H1 (cell line): ENCODE measurements around the gene NAP1L5. TPM values are rescaled to one million over a fixed set of nuclear protein-coding genes. Genes with fewer than 3 reads are reported as not detected.

ENCODE experiments used
- CTCF ChIA-PET: fragments of 300-600 bp; sonication (Branson Sonifier 250); formaldehyde crosslinking; loops from one replicate; lab custom pipeline; 2021; ENCODE audit not compliant: partially characterized antibody; lab: Charles Lee
- POLR2A ChIA-PET: fragments of 300-600 bp; sonication (Branson Sonifier 250); formaldehyde crosslinking; loops from one replicate; lab custom pipeline; 2021; ENCODE audit warnings: inconsistent platforms; ENCODE audit not compliant: partially characterized antibody; lab: Charles Lee
- DNase-seq, 2 experiments: peaks; one replicate each; pipeline versions ENCODE4 v3.0.0 to v3.0.0-alpha.2; 2010 to 2022; ENCODE audit warnings: low spot score in 2 of 2, low read depth in 1 of 2, mixed read lengths in 1 of 2
- FAIRE-seq: peaks from 2 replicates; lab custom pipeline; 2011; peaks lifted over from hg19 to GRCh38; lab: Jason Lieb, UNC
- H2AFZ ChIP-seq: 2 replicates; pipeline ENCODE4 v1.8.1; 2012; ENCODE audit warnings: low read length, inconsistent platforms
- H2AK5ac ChIP-seq: 2 replicates; pipeline ENCODE4 v1.6.1; 2013; ENCODE audit warnings: low read depth, low read length
- H2BK120ac ChIP-seq: replicated peaks from 2 replicates; pipeline ENCODE3; 2013; ENCODE audit warnings: low read depth, low read length, inconsistent platforms
- H2BK12ac ChIP-seq: 2 replicates; pipeline ENCODE4 v1.6.1; 2013; ENCODE audit warnings: low read depth, low read length
- H2BK15ac ChIP-seq: 2 replicates; pipeline ENCODE4 v1.6.1; 2013; ENCODE audit warnings: low read length
- H2BK20ac ChIP-seq: 2 replicates; pipeline ENCODE4 v1.6.1; 2013; ENCODE audit warnings: low read length
- H2BK5ac ChIP-seq: 2 replicates; pipeline ENCODE4 v1.6.1; 2013; ENCODE audit warnings: low read depth, low read length
- H3K14ac ChIP-seq: 2 replicates; pipeline ENCODE4 v1.6.1; 2013; ENCODE audit warnings: inconsistent platforms; ENCODE audit not compliant: insufficient read length
- H3K18ac ChIP-seq: 2 replicates; pipeline ENCODE4 v1.6.1; 2013; ENCODE audit warnings: low read length; ENCODE audit errors: extremely low read depth
- H3K23ac ChIP-seq: 2 replicates; pipeline ENCODE4 v1.6.1; 2013; ENCODE audit warnings: inconsistent platforms; ENCODE audit not compliant: insufficient read length
- H3K23me2 ChIP-seq: 2 replicates; pipeline ENCODE4 v1.6.1; 2013; ENCODE audit warnings: low read depth, low read length
- H3K27ac ChIP-seq: 2 replicates; pipeline ENCODE4 v1.6.1; 2011; ENCODE audit warnings: low read depth, low read length, inconsistent platforms
- H3K27me3 ChIP-seq, 4 experiments: replicated peaks in 1 of 4; 1 replicate in 1 of 4; 2 replicates in 3 of 4; pipeline versions ENCODE4 v1.6.1 to v1.8.1; 2011 to 2013; ENCODE audit warnings: low read length in 3 of 4, mild to moderate bottlenecking in 3 of 4, inconsistent platforms in 2 of 4, mixed read lengths in 2 of 4, moderate library complexity in 1 of 4; ENCODE audit not compliant: control insufficient read depth in 3 of 4, insufficient read depth in 3 of 4; ENCODE audit errors: extremely low read depth in 1 of 4
- H3K36me3 ChIP-seq, 4 experiments: 2 replicates each; pipeline versions ENCODE4 v1.6.1 to v1.8.1; 2011 to 2013; ENCODE audit warnings: mild to moderate bottlenecking in 4 of 4, low read length in 3 of 4, moderate library complexity in 2 of 4, control low read depth in 1 of 4, inconsistent platforms in 1 of 4; ENCODE audit not compliant: insufficient read depth in 4 of 4, control insufficient read depth in 2 of 4
- H3K4ac ChIP-seq: replicated peaks from 2 replicates; pipeline ENCODE3; 2013; ENCODE audit warnings: low read length, low read depth, mixed read lengths, inconsistent platforms; ENCODE audit not compliant: insufficient read length
- H3K4me1 ChIP-seq, 4 experiments: replicated peaks in 1 of 4; 1 replicate in 1 of 4; 2 replicates in 3 of 4; pipeline versions ENCODE4 v1.6.1 to v1.8.1; 2011 to 2013; ENCODE audit warnings: low read length in 3 of 4, inconsistent platforms in 2 of 4, mixed read lengths in 1 of 4; ENCODE audit not compliant: insufficient read depth in 4 of 4, control insufficient read depth in 3 of 4
- H3K4me2 ChIP-seq, 2 experiments: 2 replicates each; pipeline versions ENCODE4 v1.6.1 to v1.8.1; 2011 to 2013; ENCODE audit warnings: low read depth in 2 of 2, low read length in 2 of 2, control low read depth in 1 of 2, inconsistent platforms in 1 of 2, mild to moderate bottlenecking in 1 of 2; ENCODE audit not compliant: insufficient read depth in 1 of 2
- H3K4me3 ChIP-seq, 4 experiments: fragments of 200-600, 300-600 bp in 1 of 4; sonication (generic), shearing (Covaris generic), sonication (Bioruptor Twin) in 1 of 4; 2 replicates each; pipeline versions ENCODE4 v1.5.1 to v1.8.1; 2011 to 2016; ENCODE audit warnings: low read length in 4 of 4, low read depth in 3 of 4, control low read depth in 2 of 4, inconsistent platforms in 2 of 4, mild to moderate bottlenecking in 2 of 4, mixed read lengths in 1 of 4, moderate library complexity in 1 of 4; ENCODE audit not compliant: insufficient read depth in 2 of 4; ENCODE audit errors: extremely low read depth in 1 of 4
- H3K56ac ChIP-seq: replicated peaks from 2 replicates; pipeline ENCODE3; 2013; ENCODE audit warnings: low read depth, mild to moderate bottlenecking, mixed read lengths, low read length, inconsistent platforms; ENCODE audit not compliant: insufficient read length
- H3K79me1 ChIP-seq: 2 replicates; pipeline ENCODE4 v1.6.1; 2013; ENCODE audit warnings: low read depth, low read length, control low read depth
- H3K79me2 ChIP-seq, 2 experiments: 2 replicates each; pipeline versions ENCODE4 v1.6.1 to v1.8.1; 2012 to 2013; ENCODE audit warnings: low read length in 2 of 2, mild to moderate bottlenecking in 2 of 2, inconsistent platforms in 1 of 2; ENCODE audit not compliant: insufficient read depth in 2 of 2, control insufficient read depth in 1 of 2
- H3K9ac ChIP-seq, 4 experiments: replicated peaks in 1 of 4; 1 replicate in 1 of 4; 2 replicates in 3 of 4; pipeline versions ENCODE4 v1.6.1 to v1.8.1; 2011 to 2013; ENCODE audit warnings: low read depth in 3 of 4, low read length in 3 of 4, control low read depth in 2 of 4, mild to moderate bottlenecking in 2 of 4, moderate library complexity in 2 of 4, inconsistent platforms in 1 of 4; ENCODE audit errors: extremely low read depth in 1 of 4
- H3K9me3 ChIP-seq, 2 experiments: 2 replicates each; pipeline versions ENCODE4 v1.6.1 to v1.8.1; 2012 to 2013; ENCODE audit warnings: mild to moderate bottlenecking in 2 of 2, moderate library complexity in 2 of 2, control low read depth in 1 of 2, inconsistent platforms in 1 of 2, low read depth in 1 of 2, low read length in 1 of 2, mixed read lengths in 1 of 2; ENCODE audit not compliant: insufficient read depth in 2 of 2
- H4K20me1 ChIP-seq, 2 experiments: replicated peaks in 1 of 2; 2 replicates each; pipeline versions ENCODE3 to v1.8.1; 2011 to 2013; ENCODE audit warnings: inconsistent platforms in 2 of 2, low read length in 2 of 2, mild to moderate bottlenecking in 1 of 2; ENCODE audit not compliant: insufficient read depth in 2 of 2, control insufficient read depth in 1 of 2
- H4K5ac ChIP-seq: 2 replicates; pipeline ENCODE4 v1.6.1; 2013; ENCODE audit warnings: low read length, low read depth, mixed read lengths, inconsistent platforms; ENCODE audit not compliant: insufficient read length
- H4K8ac ChIP-seq: 2 replicates; pipeline ENCODE4 v1.8.0; 2013; ENCODE audit warnings: mild to moderate bottlenecking, moderate library complexity, low read length, inconsistent platforms; ENCODE audit not compliant: insufficient read depth; ENCODE audit errors: extremely low read depth
- H4K91ac ChIP-seq: replicated peaks from 2 replicates; pipeline ENCODE3; 2013; ENCODE audit warnings: low read length, mixed read lengths, inconsistent platforms; ENCODE audit not compliant: insufficient read length
- CREB1 ChIP-seq: IDR thresholded peaks from 2 replicates; pipeline ENCODE4 v1.6.1; 2012; ENCODE audit warnings: inconsistent platforms
- KDM4A ChIP-seq: IDR thresholded peaks from one replicate; pipeline ENCODE4 v1.7.1; 2012; ENCODE audit warnings: low read depth, mild to moderate bottlenecking, moderate library complexity, low read length, inconsistent platforms; ENCODE audit not compliant: severe bottlenecking
- MAX ChIP-seq: IDR thresholded peaks from 2 replicates; pipeline ENCODE4 v1.6.1; 2012; ENCODE audit warnings: inconsistent platforms
- SIN3A ChIP-seq, 2 experiments: IDR thresholded peaks in 1 of 2; conservative IDR thresholded peaks in 1 of 2; 2 replicates each; pipeline ENCODE4 v1.6.1; 2011 to 2012; ENCODE audit warnings: low read length in 2 of 2, improper control_type of control experiment in 1 of 2, low read depth in 1 of 2, mild to moderate bottlenecking in 1 of 2
- SUZ12 ChIP-seq: fragments of 200-600 bp; sonication (generic); IDR thresholded peaks from 2 replicates; pipeline ENCODE4 v1.6.1; 2012; ENCODE audit warnings: mild to moderate bottlenecking, inconsistent platforms, low read length, moderate library complexity, mixed read lengths
- TBP ChIP-seq: IDR thresholded peaks from 2 replicates; pipeline ENCODE4 v1.6.1; 2011; ENCODE audit warnings: low read depth, low read length, improper control_type of control experiment
- USF2 ChIP-seq: IDR thresholded peaks from 2 replicates; pipeline ENCODE4 v1.6.1; 2011; ENCODE audit warnings: low read length, improper control_type of control experiment
- whole genome bisulfite sequencing, 2 experiments: shearing (Covaris generic) in 1 of 2; methylation state at CpG; one replicate each; pipeline versions ENCODE4 v1.1.6 to v1.1.7; 2013 to 2015; ENCODE audit warnings: low lambda C conversion rate in 2 of 2, mixed read lengths in 2 of 2, inconsistent platforms in 1 of 2, low coverage in 1 of 2, missing lambda C conversion rate in 1 of 2; ENCODE audit not compliant: insufficient replicate concordance in 2 of 2, insufficient coverage in 1 of 2, insufficient read length in 1 of 2; ENCODE audit errors: extremely low coverage in 1 of 2, missing lambda C conversion rate in 1 of 2; 5-methylcytosine and 5-hydroxymethylcytosine counted together
- long read RNA-seq, 2 experiments: library from RNA in 1 of 2; library from capped mRNA in 1 of 2; stranded (forward); transcript quantifications; one replicate each; pipeline ENCODE4 v2.0.0, GENCODE V29; 2021; ENCODE audit warnings: inconsistent platforms in 1 of 2
- polyA minus RNA-seq, 3 experiments: library from RNA; depleted of rRNA, polyadenylated mRNA; stranded (reverse); fragments of >200 nt; gene quantifications; 1 replicate in 2 of 3; 2 replicates in 1 of 3; pipeline ENCODE4 v1.2.3, GENCODE V29; 2011
- polyA plus RNA-seq, 7 experiments: library from polyadenylated mRNA; depleted of rRNA in 3 of 7; stranded (reverse) in 5 of 7; unstranded in 2 of 7; fragments of >200 nt in 5 of 7; fragments of 200-250 nt in 2 of 7; gene quantifications; 1 replicate in 5 of 7; 2 replicates in 1 of 7; 4 replicates in 1 of 7; pipeline versions ENCODE4 v1.2.1 to v1.2.3, GENCODE V29; 2011 to 2013; ENCODE audit warnings: missing spikeins in 2 of 7, mixed read lengths in 2 of 7
- total RNA-seq: library from RNA; stranded (reverse); fragmentation: NEBNext Ultra II Directional; extraction: Animal tissue kit (Norgen Biotek cat#: 25700); gene quantifications from 2 replicates; pipeline ENCODE4 v1.2.1, GENCODE V29; 2021

NAP1L5 gene
- total RNA-seq (2.4 and 2.7 TPM in 2 replicates), polyA plus RNA-seq (2011; rRNA removed) (0.82 and 1.3 TPM in 2 replicates), polyA minus RNA-seq (2011; rRNA and poly(A)+ RNA removed) (0.82 and 0.95 TPM in 2 replicates)
- 2.5 TPM for polyA plus RNA-seq (2011; cell fraction: cytosol; rRNA removed)
- 0.40 TPM for polyA plus RNA-seq (2011; cell fraction: nucleus; rRNA removed)
- polyA plus RNA-seq (2012, experiment 1 of 2), result 1.5 to 2.4 TPM (median 2.2 TPM) in 4 replicates
- polyA plus RNA-seq (2012, experiment 2 of 2), result 0.30 TPM
- polyA plus RNA-seq (2013, experiment 1 of 2), result 1.6 TPM
- 1.9 TPM for polyA plus RNA-seq (2013, experiment 2 of 2)
- 0.59 TPM for polyA minus RNA-seq (2011; cell fraction: cytosol; rRNA and poly(A)+ RNA removed)
- 0.40 TPM for polyA minus RNA-seq (2011; cell fraction: nucleus; rRNA and poly(A)+ RNA removed)
- long read RNA-seq, experiment 1, transcript NAP1L5-201 (1 exons, 1,915 nt), result major isoform, 6 of 6 reads
- long read RNA-seq, experiment 1, partial matches to known transcripts, result 0 of 6 reads
- long read RNA-seq, experiment 1, other reads (novel, unspliced or antisense), result 0 of 6 reads
- long read RNA-seq, experiment 2, partial matches to known transcripts, result 0 of 4 reads
- long read RNA-seq, experiment 2, other reads (novel, unspliced or antisense), result 0 of 4 reads

- H3K14ac ChIP-seq, result no peak within 1 kb of the TSS
- H4K91ac ChIP-seq, result peak within 1 kb of the TSS; percentile 26
- H2AK5ac ChIP-seq, result no peak within 1 kb of the TSS
- peak within 1 kb of the TSS; percentile 88 for H2AFZ ChIP-seq
- H2BK5ac ChIP-seq, result no peak within 1 kb of the TSS
- ChIA-PET POLR2A (interaction anchor here (1.4 kb wide), 1 partner anchor 9 kb away, joined by 5 read pairs; no protein-coding TSS in a partner anchor), CTCF (interaction anchor here (0.6 to 1.3 kb wide), 3 partner anchors 25 to 552 kb away, joined by 3 read pairs; no protein-coding TSS in a partner anchor)
- no peak within 1 kb of the TSS for H3K18ac ChIP-seq
- H3K79me2 ChIP-seq, result no peaks in the 10 kb centered on the region
- H4K20me1 ChIP-seq, result no peaks in the 10 kb centered on the region
- no peak within 1 kb of the TSS for H3K56ac ChIP-seq
- peaks cover 3% of the 10 kb centered on the region; the same call in 1 of the 2 replicates for H3K23me2 ChIP-seq
- no peaks in the 10 kb centered on the region for H3K79me1 ChIP-seq
- no peak within 1 kb of the TSS for H2BK120ac ChIP-seq
- no peak within 1 kb of the TSS for H4K8ac ChIP-seq
- no peak within 1 kb of the TSS for H3K27ac ChIP-seq
- H3K23ac ChIP-seq, result no peak within 1 kb of the TSS
- DNase-seq (peak in 1 of 2 experiments; percentile 65), FAIRE-seq (no peak)
- no peak within 1 kb of the TSS for H4K5ac ChIP-seq
- no peak within 1 kb of the TSS for H2BK20ac ChIP-seq
- peak within 1 kb of the TSS; percentile 53 to 72 (median 58) for H3K4me3 ChIP-seq
- H2BK12ac ChIP-seq, result 0 out of 2 replicates have a peak within 1 kb of the TSS, but pooled peaks have one; percentile 22
- WGBS, 2 experiments, result 53% methylated on average over 29 of the region's 40 CpGs; no CpG with 5 or more reads in 1 of the 2 experiments
- H3K4me2 ChIP-seq, result peak within 1 kb of the TSS; percentile 65 to 66
- H2BK15ac ChIP-seq, result no peak within 1 kb of the TSS
- no peaks in the 10 kb centered on the region for H3K36me3 ChIP-seq
- H3K9me3 ChIP-seq, result no peaks in the 10 kb centered on the region
- H3K9ac ChIP-seq, result no peak within 1 kb of the TSS
- no peak within 1 kb of the TSS for H3K4ac ChIP-seq
- no peaks in the 10 kb centered on the region; a peak in 1 of 7 replicates for H3K4me1 ChIP-seq
- H3K27me3 ChIP-seq, result peaks cover 0 to 4% (median 1%) of the 10 kb centered on the region in 4 experiments; a peak in 3 of 7 replicates
- TF ChIP-seq MAX (0 out of 2 replicates have a peak, but pooled peaks have one; percentile 36), SIN3A (conservative IDR thresholded peaks at IDR 0.05 in 1 of 2, IDR thresholded peaks at IDR 0.05 in 1 of 2; ENCODE audit: low read depth in 1 of 2, low read length in 2 of 2) (peak in 1 of 2 experiments; percentile 72; a peak in 1 of 4 replicates), USF2 (peak; percentile 62; the same call in 1 of the 2 replicates), CREB1 (peak; percentile 91), TBP (no peak), KDM4A (peak; percentile 72), SUZ12 (0 out of 2 replicates have a peak, but pooled peaks have one; percentile 21)
Measured at GRCh38 chr4:88697588-88698329, at the start of gene NAP1L5. Gene NAP1L5, minus strand, starts transcription at chr4:88697829. Its CDS starts 75 bp downstream, at chr4:88697754.
